ENCODE data around the gene DRC1.

DNA sequence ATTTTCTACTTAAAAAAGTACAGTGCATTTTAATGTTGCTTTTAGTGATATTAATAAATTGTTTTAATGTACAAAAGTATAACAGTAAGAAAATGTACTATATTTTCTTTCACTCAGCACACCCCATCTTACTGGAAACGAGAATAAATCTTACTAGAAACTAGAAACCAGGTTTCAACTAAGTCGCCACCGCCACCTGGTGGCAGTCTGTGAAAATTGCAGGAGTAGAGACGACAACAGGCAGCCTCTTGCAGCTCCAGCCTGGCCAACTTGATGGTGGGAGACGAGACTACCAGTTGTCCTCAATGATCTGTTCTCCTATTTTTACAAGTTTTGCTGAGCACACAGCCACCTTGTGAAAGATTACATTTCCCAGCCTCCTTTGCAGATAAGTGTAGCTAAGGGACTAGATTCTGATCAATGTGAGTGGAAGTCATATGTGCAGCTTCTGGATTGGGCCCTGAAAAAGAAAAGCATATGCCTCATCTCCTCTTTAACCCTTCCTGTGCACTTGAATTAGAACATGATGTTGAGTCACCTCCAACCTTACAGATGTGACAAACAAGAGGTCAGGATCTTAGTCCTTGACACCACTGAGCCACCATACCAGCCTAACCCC is 67.5 kb downstream of the DRC1 start:
- TF ChIP-seq POLR2A (IDR thresholded peaks at IDR 0.05; ENCODE audit: low read length) (no peak), RFX5 (IDR thresholded peaks at IDR 0.05) (no peak), RARB (CRISPR knock-in tag; IDR thresholded peaks at IDR 0.05) (no peak)
